GM19468 (cell line): Measurements from ENCODE around the gene ADRB2.
A peak's percentile ranks its signal among the peaks of the same experiment; 100 is the strongest.

Experiments used
- ATAC-seq: cut with Tn5 transposase; IDR thresholded peaks from one replicate; pipeline ENCODE4 v1.9.1; 2021; ENCODE audit warnings: mild to moderate bottlenecking, moderate library complexity, moderate number of reproducible peaks; ENCODE audit not compliant: unreplicated experiment; ENCODE audit errors: extremely low read depth

ADRB2 gene

DNA sequence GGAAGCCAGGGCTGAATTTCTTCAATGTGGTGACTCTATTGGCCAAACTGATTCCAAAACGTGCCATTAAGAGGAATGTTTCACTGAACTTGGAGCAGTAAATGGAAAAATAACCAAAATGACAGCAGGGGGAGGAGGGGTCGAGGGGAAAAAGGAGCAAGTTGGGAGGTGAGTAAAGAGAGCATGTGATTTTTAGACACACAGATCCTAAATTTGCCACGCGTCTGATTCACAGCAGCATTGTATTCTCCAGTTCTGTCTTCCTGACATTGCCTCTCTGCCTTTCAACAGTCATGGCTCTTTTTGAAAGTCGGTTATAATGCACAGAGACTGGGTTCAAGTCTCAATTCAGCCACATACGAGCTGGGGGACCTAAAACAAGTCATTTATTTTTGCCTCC, 22.0 kb upstream of the ADRB2 start:
- no peak for ATAC-seq

DNA sequence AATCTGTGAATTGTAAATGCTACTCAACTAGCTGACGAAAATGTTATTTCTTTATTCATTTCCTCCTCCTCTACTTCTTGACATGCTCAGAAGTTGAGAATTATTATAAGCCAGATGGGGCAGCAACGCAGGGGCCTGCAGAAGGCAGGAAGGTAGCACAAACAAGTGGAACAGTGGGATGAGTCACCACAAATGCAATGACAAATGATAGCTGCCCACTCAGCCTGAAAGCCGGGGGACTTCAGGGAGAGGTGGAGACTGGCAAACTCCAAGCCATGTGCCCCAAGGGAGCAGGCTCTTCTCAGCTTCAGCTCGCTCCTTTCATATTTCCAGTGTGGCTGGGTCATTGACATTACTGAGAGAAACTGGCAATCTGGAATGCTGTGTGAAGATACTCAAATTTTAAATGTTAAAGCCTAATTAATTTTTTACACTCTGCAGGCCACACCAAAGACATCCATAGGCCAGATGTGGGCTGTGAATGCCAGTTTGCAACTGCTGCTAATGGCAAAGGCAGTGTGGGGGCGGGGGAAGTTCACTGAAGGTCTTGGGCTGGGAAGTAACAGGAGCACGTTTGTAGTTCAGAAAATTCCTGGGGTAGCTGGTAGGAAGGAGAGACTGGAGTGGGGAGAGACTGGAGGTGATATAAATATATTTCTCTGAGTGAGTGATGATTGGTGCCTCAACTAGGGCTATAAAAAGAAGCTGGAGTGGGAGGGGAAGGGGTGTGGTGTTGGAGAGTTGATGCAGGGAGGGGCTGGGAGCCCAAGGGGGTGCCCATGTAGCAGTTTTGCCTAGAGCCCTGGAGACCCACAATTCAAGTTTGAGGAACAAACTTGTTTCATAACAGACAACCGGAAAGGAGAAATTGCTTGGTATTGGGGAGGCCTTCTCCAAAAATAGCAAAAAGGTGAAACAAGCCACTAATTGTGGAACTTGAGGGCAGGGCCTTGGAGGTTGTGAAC, 20.8 kb upstream of the ADRB2 start:
- ATAC-seq, result peak; percentile 27

DNA sequence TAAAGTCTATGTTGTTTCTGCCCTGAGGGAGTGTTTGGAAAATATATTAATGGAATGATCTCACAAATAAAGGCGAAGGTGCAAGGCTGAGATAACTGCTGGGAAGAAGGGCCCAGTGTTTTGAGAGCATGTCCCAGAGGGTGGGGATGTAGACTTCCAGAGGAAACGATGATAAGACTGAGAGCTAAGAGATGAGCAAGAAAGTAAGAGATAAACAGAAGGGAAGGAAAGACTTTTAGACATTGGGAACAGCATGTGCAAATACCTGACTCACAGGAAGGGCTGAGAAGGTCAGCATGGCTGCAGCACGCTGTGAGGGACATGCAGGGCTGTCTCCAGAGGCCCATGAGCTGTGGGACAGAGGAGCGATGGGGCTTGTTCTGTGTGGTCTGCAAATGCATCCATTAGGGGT, 19.9 kb upstream of the ADRB2 start:
- no peak for ATAC-seq

DNA sequence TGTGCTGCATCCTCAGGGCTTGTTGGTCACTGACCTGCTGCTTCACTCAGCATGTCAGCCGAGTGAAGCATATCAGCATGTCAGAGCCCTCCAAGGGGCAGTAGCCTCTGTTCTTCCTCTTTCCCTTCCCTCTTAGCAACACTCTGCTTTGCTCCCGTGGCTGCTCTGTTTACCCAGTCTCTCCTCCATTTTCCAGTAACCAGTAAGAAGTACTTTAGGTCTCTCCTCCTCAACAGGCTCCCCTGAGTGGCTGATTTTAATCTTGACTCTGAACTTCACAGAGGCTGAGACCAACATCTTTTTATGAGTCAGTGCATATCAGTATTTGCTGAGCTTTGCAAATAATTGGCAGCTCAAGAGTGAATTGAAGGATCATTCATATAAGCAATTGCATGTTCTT, 18.6 kb upstream of the ADRB2 start:
- no peak for ATAC-seq

DNA sequence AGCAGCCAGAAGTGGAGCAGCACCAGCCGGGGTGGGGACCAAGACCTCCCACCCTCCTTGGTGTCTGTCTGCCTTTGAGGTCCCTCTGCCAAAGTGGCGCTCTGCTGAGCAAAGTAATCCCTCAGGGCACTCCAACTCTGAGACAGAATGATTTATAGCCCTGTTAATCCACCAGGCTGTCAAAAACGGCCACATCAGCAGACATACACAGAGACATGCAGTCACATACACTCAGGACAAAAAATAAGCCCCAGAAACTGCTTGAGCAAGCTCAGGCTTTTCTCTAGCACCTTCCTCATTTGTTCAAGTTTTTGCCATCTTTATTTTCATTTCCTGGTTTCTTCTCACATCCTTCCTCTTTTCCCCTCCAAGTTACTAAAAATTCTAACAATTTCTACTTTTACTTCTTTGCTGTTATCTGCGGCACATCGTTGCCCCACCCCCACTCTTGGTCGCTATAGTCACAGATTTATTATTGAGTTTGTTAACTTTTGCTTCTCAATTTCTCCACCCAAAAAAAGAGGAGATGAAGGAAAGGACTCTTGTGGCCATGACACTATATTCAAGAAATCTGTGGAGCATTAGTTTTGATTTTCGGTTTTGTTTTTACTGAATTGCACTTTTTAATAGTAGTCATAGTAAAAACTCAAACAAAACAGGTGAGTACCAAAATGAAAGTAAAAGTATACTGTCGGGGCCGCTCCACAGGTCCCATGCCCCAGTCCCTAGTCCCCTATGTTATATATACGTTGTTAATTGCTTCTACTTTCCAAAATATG, 17.4 kb upstream of the ADRB2 start:
- peak; percentile 36 for ATAC-seq

DNA sequence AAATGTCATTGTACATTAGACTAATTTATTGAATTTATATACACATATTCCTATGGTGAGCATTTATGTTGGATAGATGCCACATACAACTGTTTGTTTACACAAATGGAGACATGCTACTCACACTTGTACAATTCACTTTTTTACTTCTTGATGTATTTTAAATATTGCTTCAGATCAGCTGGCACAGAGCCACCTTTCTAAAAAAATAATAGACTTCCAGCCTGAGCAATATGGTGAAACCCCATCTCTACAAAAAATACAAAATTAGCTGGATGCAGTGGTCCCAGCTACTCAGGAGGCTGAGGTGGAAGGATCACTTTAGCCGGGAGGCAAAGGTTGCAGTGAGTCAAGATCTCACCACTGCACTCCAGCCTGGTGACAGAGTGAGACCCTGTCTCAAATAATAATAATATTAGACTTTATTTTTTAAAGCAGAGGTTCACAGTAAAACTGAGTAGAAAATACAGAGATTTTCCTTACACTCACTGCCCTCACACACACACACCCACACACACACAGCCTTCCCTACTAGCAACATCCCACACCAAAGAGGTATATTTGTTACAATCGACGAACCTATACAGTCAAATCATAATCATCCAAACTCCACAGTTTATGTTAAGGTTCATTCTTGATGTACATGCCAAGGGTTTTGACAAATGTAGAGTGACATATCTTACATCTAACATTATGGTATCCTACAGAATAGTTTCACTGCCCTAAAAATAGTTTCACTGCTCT, 16.5 kb upstream of the ADRB2 start:
- ATAC-seq, result no peak

DNA sequence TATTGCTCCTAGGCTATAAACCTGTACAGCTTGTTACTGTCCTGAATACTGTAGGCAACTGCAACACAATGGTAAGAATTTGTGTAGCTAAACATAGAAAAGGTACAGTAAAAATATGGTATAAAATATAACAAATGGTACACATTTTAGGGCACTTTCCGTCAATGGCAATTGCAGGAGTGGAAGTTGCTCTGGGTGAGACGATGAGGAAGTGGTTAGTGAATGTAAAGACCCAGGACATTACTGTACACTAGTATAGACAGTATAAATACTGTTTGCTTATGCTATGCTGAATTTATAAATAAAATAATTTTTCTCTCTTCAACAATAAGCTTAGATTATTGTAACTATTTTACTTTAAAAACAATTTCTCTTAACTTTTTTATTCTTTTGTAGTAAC, 15.6 kb upstream of the ADRB2 start:
- ATAC-seq, result no peak

DNA sequence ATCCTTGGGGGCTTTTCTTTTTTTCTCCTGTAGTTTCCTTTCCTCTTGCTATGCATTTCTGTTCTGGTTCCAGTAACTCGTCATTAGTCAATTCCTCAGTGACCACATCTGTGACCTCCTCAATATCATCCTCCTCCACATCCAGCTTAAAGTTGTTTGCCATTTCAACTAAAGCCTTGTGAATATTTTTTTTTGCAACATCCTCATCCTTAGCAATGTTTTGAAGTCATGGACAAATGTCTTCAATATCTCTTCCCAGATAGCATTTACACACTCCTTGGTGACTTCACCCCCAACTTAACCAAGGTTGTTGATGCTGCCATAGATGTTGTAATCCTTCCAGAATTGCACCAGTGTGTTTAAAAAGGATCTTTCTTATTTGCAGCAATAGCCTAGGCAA, 14.7 kb upstream of the ADRB2 start:
- no peak for ATAC-seq

DNA sequence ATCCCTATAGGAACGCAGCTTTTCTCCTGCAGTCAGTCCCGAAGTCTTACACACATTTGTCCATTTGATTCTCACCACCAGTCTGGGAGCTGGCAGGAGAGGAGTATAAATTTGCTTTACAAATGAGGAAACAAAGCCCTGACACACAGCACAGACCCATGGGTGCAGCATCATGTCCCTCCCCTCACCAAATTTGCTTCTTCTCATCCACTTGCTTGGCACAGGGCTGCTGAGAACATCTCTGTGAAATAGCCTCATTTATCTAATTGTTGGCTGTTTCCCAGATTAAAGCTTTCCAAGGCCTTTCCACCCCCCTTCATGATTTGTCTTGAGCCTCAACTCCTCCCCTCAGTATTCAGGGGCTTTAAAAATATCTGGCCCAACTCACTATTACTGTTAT, 11.3 kb upstream of the ADRB2 start:
- no peak for ATAC-seq

DNA sequence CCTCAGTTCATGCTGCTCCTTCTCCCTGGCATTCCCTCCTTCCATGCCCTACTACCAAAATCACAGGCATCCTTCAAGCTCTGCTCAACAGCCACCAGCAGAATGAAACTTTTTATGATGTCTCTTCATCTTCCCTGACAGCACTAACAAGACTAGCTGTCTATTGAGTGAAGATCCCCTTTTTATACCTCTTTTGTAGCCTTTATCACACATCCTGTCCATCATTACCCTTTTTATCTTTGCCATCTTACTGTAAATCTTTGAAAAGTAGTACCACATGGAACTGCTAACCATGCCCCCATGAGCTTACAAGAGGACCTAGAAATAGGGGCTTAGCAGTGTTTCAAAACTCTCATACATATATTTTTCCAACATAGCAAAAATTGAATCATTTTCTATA, 10.8 kb upstream of the ADRB2 start:
- ATAC-seq, result no peak

DNA sequence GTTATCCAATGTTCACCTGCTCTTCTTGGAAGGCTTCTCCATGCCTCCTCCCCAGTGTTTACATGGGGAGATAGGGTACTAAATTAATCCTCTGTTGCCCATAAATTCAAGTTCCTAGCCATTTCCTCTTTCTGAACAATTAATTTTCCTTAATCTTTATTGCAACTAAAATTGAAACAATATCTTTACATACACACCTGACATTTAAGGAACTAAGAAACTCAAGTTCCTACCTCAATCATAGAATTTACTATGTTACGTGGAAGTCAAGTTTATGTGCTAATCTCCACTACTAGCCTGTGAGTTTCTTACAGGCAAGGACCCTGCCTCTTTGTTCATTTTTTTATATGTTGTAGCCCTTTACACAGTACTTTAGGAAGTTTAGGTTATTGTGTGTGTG, 10.1 kb upstream of the ADRB2 start:
- no peak for ATAC-seq

DNA sequence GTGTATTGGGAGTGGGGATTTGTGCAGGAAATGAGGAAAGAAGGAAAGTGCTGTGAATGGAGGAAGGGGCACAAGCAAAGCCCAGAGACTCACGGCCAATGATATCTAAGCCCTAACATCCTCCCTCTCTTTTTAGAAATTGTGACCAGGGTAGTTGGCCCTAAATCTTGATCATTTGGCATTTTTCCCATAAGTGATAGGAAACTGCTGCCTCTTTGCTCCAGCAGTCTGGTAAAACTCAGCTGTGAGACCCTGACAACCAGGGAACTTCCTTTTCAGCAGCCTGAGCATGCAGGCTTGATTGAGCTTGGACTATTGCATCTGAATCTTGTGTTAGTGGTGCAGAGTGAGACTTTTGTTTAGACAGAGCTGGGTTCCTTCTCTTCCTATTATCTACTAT, 9.6 kb upstream of the ADRB2 start:
- ATAC-seq, result no peak

DNA sequence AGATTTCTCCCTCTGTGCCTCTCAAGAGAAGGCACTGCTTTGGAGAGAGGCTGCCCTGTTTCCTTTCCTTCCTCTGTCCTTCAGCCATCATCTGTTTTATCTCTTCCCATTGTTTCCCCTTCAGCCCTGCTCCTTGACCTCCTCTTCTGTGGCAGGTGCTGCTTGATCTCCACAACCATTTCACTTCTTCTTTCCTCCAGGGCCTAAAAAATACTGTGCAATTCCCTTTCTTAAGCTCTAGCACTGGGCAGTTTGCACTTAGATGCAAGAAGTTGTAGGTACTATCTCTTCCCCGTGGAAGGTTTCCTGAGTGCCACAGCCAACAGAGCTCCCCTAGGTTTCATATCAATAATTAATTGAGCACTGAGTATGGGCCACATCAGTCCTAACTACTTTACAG, 8.8 kb upstream of the ADRB2 start:
- no peak for ATAC-seq

DNA sequence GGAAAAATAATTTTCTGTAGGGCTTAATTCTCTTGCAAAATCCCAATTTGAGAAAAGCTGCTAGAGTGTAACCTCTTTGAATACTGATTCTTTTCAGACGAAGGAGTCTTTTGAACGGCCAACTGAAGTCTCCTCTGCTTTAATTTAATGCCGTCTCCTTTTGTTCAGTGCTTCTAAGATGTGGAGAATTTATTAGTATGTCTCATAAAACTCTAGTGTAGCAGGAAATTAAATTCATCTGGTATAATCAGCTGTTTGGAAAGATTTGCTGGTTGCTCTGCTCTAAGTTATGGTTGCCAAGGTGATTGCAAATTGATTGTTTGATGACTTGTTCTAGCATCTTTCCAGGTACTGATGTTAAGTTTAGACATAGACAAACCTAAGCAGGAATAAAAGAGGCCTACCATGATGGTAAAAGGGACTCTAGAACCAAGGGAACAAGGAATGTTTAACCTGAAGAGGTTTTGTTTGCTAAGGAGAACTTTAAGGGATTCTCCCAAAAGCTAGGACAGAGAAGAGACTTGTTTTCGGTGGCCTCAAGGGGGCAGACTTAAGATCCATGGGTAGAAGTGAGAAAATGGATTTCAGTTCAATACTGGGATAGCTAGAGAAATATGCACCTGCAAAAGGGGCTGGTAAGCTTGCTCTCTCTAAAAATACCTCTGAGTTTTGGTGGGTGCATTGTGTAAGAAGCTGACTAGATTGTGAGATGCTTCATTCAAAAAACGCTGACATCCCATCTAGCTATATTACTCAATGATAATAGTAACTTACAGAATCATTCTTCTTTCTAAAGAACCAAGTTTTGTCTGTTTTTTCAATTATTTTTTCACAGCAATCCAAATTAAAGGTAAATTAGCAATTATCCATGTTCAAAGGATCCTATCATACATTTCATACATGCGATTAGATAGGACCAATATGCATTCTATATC, 5.7 kb upstream of the ADRB2 start:
- ATAC-seq, result no peak

DNA sequence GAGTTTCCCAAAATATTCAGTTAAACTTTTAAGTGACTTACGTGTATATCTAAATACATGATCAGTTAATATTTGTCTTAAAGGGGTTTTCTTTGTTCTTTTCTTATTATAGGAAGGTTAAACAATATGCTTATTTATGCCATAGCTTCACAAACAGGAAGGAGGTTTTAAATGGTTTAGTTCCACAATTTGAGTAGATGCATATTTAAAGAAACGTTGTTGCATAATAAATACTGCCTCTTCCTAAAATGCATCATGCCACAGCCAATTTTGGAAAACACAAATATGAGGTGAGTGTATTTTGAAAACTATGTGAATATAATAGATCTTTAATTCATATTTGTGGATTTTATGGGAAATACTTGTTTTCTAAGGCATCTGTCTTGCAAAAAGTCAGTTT, 2.5 kb upstream of the ADRB2 start:
- no peak for ATAC-seq

DNA sequence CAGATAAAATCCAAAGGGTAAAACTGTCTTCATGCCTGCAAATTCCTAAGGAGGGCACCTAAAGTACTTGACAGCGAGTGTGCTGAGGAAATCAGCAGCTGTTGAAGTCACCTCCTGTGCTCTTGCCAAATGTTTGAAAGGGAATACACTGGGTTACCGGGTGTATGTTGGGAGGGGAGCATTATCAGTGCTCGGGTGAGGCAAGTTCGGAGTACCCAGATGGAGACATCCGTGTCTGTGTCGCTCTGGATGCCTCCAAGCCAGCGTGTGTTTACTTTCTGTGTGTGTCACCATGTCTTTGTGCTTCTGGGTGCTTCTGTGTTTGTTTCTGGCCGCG, 727 bp upstream of the ADRB2 start:
- ATAC-seq, result no peak

DNA sequence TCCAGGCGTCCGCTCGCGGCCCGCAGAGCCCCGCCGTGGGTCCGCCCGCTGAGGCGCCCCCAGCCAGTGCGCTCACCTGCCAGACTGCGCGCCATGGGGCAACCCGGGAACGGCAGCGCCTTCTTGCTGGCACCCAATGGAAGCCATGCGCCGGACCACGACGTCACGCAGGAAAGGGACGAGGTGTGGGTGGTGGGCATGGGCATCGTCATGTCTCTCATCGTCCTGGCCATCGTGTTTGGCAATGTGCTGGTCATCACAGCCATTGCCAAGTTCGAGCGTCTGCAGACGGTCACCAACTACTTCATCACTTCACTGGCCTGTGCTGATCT, 294 bp downstream of the ADRB2 start:
- no peak for ATAC-seq

DNA sequence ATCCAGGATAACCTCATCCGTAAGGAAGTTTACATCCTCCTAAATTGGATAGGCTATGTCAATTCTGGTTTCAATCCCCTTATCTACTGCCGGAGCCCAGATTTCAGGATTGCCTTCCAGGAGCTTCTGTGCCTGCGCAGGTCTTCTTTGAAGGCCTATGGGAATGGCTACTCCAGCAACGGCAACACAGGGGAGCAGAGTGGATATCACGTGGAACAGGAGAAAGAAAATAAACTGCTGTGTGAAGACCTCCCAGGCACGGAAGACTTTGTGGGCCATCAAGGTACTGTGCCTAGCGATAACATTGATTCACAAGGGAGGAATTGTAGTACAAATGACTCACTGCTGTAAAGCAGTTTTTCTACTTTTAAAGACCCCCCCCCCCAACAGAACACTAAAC, 1.3 kb downstream of the ADRB2 start:
- no peak for ATAC-seq

DNA sequence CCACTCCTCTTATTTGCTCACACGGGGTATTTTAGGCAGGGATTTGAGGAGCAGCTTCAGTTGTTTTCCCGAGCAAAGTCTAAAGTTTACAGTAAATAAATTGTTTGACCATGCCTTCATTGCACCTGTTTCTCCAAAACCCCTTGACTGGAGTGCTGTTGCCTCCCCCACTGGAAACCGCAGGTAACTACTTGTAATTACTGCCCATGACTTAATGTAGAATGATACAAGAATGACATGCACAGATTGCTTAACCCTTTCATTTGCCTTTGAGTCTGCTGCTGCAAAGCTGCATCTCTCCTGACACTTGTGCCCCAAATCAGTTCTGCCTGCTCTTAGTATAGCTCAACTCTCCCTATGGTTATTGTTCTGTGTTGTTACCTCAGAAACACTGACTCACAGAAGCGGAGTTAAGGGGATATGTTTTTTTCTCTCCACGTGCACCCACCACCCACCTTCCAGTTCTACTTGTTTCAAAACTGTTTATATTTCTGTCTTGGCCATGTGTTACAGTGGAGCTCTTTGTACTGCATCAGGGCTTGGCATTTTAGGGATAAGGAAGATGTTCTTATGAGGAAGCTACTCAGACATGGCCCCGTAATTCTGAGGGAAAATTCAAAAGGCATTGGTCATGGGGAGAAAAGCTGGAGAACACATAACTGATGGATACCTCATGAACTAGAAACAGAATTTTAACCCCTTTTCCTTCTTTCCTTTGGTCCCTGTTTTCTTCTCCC, 2.3 kb downstream of the ADRB2 start:
- no peak for ATAC-seq
